Left kidney (tissue), 1 donor: ENCODE measurements around the gene LTA. TPM values are rescaled to one million over a fixed set of nuclear protein-coding genes. Genes with fewer than 3 reads are reported as not detected.

Source experiments
- polyA plus RNA-seq: library from polyadenylated mRNA; unstranded; fragments of 120-200 nt; gene quantifications from one replicate; pipeline ENCODE4 v1.2.1, GENCODE V29; 2013; ENCODE audit not compliant: insufficient read length

The LTA gene
- polyA plus RNA-seq, 1 donor: 0.40 TPM

Other genes starting within 250 kb of the LTA start
- 99.6 TPM for gene HLA-B, start 215.1 kb upstream of the LTA start, polyA plus RNA-seq
- gene MICA, start 168.7 kb upstream of the LTA start, polyA plus RNA-seq: 11.2 TPM
- gene MICB, start 74.1 kb upstream of the LTA start, polyA plus RNA-seq: 2.1 TPM
- 11.9 TPM for gene MCCD1, start 43.3 kb upstream of the LTA start, polyA plus RNA-seq
- gene DDX39B, start 30.3 kb upstream of the LTA start, polyA plus RNA-seq: 785 TPM
- gene ATP6V1G2, start 25.7 kb upstream of the LTA start, polyA plus RNA-seq: 8.6 TPM
- gene NFKBIL1, start 24.7 kb upstream of the LTA start, polyA plus RNA-seq: 15.7 TPM
- gene TNF, start 3.3 kb downstream of the LTA start, polyA plus RNA-seq: 0.17 TPM
- gene LTB, start 10.1 kb downstream of the LTA start, polyA plus RNA-seq: 0.91 TPM
- gene LST1, start 14.0 kb downstream of the LTA start, polyA plus RNA-seq: 2.6 TPM
- not detected for gene NCR3, start 20.7 kb downstream of the LTA start, polyA plus RNA-seq
- gene AIF1, start 42.9 kb downstream of the LTA start, polyA plus RNA-seq: 60.5 TPM
- gene PRRC2A, start 48.4 kb downstream of the LTA start, polyA plus RNA-seq: 184 TPM
- gene BAG6, start 80.4 kb downstream of the LTA start, polyA plus RNA-seq: 242 TPM
- 95.0 TPM for gene APOM, start 83.6 kb downstream of the LTA start, polyA plus RNA-seq
- gene C6orf47, start 88.5 kb downstream of the LTA start, polyA plus RNA-seq: 18.2 TPM
- 27.5 TPM for gene GPANK1, start 92.7 kb downstream of the LTA start, polyA plus RNA-seq
- 237 TPM for gene CSNK2B, start 93.8 kb downstream of the LTA start, polyA plus RNA-seq
- 31.1 TPM for gene LY6G5B, start 97.7 kb downstream of the LTA start, polyA plus RNA-seq
- gene LY6G5C, start 108.8 kb downstream of the LTA start, polyA plus RNA-seq: 2.7 TPM
- 60.7 TPM for gene ABHD16A, start 131.0 kb downstream of the LTA start, polyA plus RNA-seq
- 0.32 TPM for gene LY6G6F, start 134.6 kb downstream of the LTA start, polyA plus RNA-seq
- gene LY6G6D, start 143.1 kb downstream of the LTA start, polyA plus RNA-seq: not detected
- 1.1 TPM for gene LY6G6C, start 149.5 kb downstream of the LTA start, polyA plus RNA-seq
- 1.7 TPM for gene MPIG6B, start 151.1 kb downstream of the LTA start, polyA plus RNA-seq
- gene DDAH2, start 157.0 kb downstream of the LTA start, polyA plus RNA-seq: 148 TPM
- 268 TPM for gene CLIC1, start 164.2 kb downstream of the LTA start, polyA plus RNA-seq
- 62.2 TPM for gene MSH5, start 167.7 kb downstream of the LTA start, polyA plus RNA-seq
- 16.0 TPM for gene SAPCD1, start 190.4 kb downstream of the LTA start, polyA plus RNA-seq
- 8.5 TPM for gene VWA7, start 205.0 kb downstream of the LTA start, polyA plus RNA-seq
- gene VARS1, start 223.5 kb downstream of the LTA start, polyA plus RNA-seq: 69.7 TPM
- gene LSM2, start 234.7 kb downstream of the LTA start, polyA plus RNA-seq: 71.7 TPM
- gene HSPA1L, start 243.0 kb downstream of the LTA start, polyA plus RNA-seq: 3.8 TPM
- gene HSPA1A, start 243.3 kb downstream of the LTA start, polyA plus RNA-seq: 72.3 TPM